Measurements from ENCODE around the gene PDYN. TPM values are rescaled to one million over a fixed set of nuclear protein-coding genes. Genes with fewer than 3 reads are reported as not detected.
A peak's percentile ranks its signal among the peaks of the same experiment; 100 is the strongest.

PDYN gene
- total and polyA plus RNA-seq, 2 donors (not counting 1 experiment from before 2014, with no cell fraction given): not detected

DNA sequence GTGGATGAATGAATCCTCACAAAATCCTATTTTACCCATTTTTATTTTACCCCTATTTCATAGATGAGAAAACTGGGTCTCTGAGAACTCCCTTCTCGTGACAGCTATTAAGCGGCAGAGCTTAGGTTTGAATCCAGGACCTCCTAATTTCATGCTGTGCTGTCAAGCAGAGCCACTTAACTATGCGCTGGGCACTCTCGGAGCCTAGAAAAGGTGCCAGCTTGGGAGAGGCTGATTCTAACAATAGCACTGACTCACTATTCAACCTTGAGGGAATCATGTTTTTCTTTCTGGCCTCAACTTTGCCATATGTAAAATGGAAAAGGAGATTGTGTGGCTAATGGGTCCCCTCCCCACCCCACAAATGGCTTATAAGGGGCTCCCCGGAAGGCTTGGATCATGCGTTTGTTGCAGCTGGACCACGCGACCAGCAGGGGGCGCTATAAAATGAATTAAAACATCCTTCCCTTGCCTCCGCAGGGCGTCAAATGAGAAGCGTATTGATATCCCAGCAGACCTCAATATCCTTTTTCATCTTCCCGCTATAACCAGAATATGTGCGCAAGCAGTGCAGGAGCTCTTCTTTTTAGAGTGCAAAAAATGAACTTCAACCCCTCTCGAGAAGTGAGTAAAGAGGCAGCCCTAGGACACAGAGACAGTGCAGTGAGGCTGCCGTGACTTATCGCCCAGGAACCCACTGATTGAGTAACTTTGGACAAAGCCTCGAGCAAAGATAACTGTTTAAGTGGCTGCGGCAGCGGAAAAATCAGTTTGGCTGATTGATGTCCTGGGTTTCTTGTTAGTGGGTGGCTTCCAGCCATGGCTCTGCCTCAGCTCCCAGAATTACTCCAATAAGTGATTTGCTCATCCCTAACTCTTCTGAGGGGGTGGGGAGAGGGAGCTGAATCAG, 12.8 kb upstream of the PDYN start:
- no peak overlapping the region for H3K4me3 ChIP-seq (ENCODE audit: control extremely low read depth in 1 of 5, extremely low read depth in 1 of 5, insufficient read depth in 1 of 5, low read depth in 2 of 5, low read length in 4 of 5)
- POLR2A ChIA-PET: interaction anchor here (0.5 kb wide), 1 partner anchor 1886 kb away, joined by 3 read pairs; no protein-coding TSS in a partner anchor

More for the DNA sequence above, 12.8 kb upstream of the PDYN start:
- intact Hi-C loops (cut with micrococcal nuclease): loop anchor here (1.0 to 5.0 kb wide), 3 partner anchors 96 to 204 kb away; partner anchors contain the start of gene STK35
- Histone ChIP-seq H3K36me3 (replicated peaks in 1 of 2; ENCODE audit: control extremely low read depth in 1 of 2, control insufficient read depth in 1 of 2, extremely low read depth in 1 of 2, insufficient read depth in 2 of 2, low read length in 1 of 2) (no peaks in the 10 kb centered on the region), H3K27ac (ENCODE audit: low read length in 2 of 2) (no peak overlapping the region), H3K4me2 (replicated peaks; ENCODE audit: low read depth, low read length, poor library complexity, severe bottlenecking) (no peak overlapping the region), H3K79me2 (ENCODE audit: control insufficient read depth, insufficient read depth, low read length) (no peaks in the 10 kb centered on the region), H3K9me3 (ENCODE audit: control extremely low read depth in 1 of 3, control insufficient read depth in 2 of 3, insufficient read depth in 1 of 3, low read length in 2 of 3) (no peaks in the 10 kb centered on the region), H3K9ac (ENCODE audit: low read length) (no peak overlapping the region), H3K4me1 (ENCODE audit: control insufficient read depth in 2 of 2, insufficient read depth in 2 of 2, low read length in 2 of 2) (no peaks in the 10 kb centered on the region), H2AFZ (ENCODE audit: insufficient read depth, low read depth, low read length, poor library complexity, severe bottlenecking) (no peak overlapping the region), H4K20me1 (ENCODE audit: control insufficient read depth, insufficient read depth, low read length, poor library complexity, severe bottlenecking) (no peaks in the 10 kb centered on the region), H3K27me3 (replicated peaks in 1 of 4; ENCODE audit: control extremely low read depth in 1 of 4, control insufficient read depth in 3 of 4, insufficient read depth in 4 of 4, low read length in 3 of 4) (peaks cover 0 to 31% (median 12%) of the 10 kb centered on the region in 4 experiments)
- 25% methylated on average over 16 of the region's 20 CpGs for WGBS (ENCODE audit: insufficient coverage)
- no peaks in the 10 kb centered on the region for H3K4me1 Mint-ChIP-seq
- CTCF ChIA-PET: interaction anchor here (0.6 to 3.7 kb wide), 10 partner anchors 11 to 667 kb away, joined by 3 to 23 read pairs (median 4); no protein-coding TSS in a partner anchor
- no peak overlapping the region for H3K27ac Mint-ChIP-seq
- ATAC-seq (ENCODE audit: low read depth): no peak
- H3K4me3 Mint-ChIP-seq: no peak overlapping the region
- H3K9me3 Mint-ChIP-seq (ENCODE audit: insufficient read depth): no peaks in the 10 kb centered on the region
- peak; percentile 53 for DNase-seq
- TF ChIP-seq, protein P1, sequence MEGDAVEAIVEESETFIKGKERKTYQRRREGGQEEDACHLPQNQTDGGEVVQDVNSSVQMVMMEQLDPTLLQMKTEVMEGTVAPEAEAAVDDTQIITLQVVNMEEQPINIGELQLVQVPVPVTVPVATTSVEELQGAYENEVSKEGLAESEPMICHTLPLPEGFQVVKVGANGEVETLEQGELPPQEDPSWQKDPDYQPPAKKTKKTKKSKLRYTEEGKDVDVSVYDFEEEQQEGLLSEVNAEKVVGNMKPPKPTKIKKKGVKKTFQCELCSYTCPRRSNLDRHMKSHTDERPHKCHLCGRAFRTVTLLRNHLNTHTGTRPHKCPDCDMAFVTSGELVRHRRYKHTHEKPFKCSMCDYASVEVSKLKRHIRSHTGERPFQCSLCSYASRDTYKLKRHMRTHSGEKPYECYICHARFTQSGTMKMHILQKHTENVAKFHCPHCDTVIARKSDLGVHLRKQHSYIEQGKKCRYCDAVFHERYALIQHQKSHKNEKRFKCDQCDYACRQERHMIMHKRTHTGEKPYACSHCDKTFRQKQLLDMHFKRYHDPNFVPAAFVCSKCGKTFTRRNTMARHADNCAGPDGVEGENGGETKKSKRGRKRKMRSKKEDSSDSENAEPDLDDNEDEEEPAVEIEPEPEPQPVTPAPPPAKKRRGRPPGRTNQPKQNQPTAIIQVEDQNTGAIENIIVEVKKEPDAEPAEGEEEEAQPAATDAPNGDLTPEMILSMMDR (IDR thresholded peaks at IDR 0.05): peak; percentile 80
- TF ChIP-seq EZH2 (IDR thresholded peaks at IDR 0.05; ENCODE audit: borderline replicate concordance, insufficient read depth, low read depth, low read length, poor library complexity, severe bottlenecking): no peak
- peaks cover 48% of the 10 kb centered on the region for H3K27me3 Mint-ChIP-seq

Measured in B cell (primary cell).